Spleen (tissue), 11 donors: ENCODE data around the gene PROSER3. TPM values are rescaled to one million over a fixed set of nuclear protein-coding genes. Genes with fewer than 3 reads are reported as not detected.

Experiments used
- DNase-seq: peaks from one replicate; pipeline ENCODE4 v3.0.0-alpha.2; 2020
- H3K27ac ChIP-seq, 8 donors: fragments of 200-600 bp; sonication (generic) in 7 of 8; 1 replicate in 4 of 8; 2 replicates in 4 of 8; pipeline versions ENCODE4 v1.5.0 to v1.8.0; 2016 to 2021; ENCODE audit warnings: inconsistent platforms in 4 of 8, mild to moderate bottlenecking in 4 of 8, moderate library complexity in 1 of 8
- H3K27me3 ChIP-seq, 7 donors: fragments of 200-600 bp; sonication (generic) in 6 of 7; replicated peaks in 1 of 7; 1 replicate in 4 of 7; 2 replicates in 3 of 7; pipeline versions ENCODE4 v1.5.0 to v1.8.0; 2016 to 2021; ENCODE audit warnings: inconsistent platforms in 3 of 7, mild to moderate bottlenecking in 1 of 7
- H3K36me3 ChIP-seq, 6 donors: fragments of 200-600 bp; sonication (generic) in 5 of 6; 1 replicate in 4 of 6; 2 replicates in 2 of 6; pipeline versions ENCODE4 v1.5.0 to v1.8.0; 2016 to 2021; ENCODE audit warnings: inconsistent platforms in 2 of 6
- H3K4me1 ChIP-seq, 6 donors: fragments of 200-600 bp; sonication (generic) in 5 of 6; 1 replicate in 3 of 6; 2 replicates in 3 of 6; pipeline versions ENCODE4 v1.5.0 to v1.8.0; 2016 to 2021; ENCODE audit warnings: inconsistent platforms in 3 of 6
- H3K4me3 ChIP-seq, 8 donors: fragments of 200-600 bp; sonication (generic) in 7 of 8; 1 replicate in 4 of 8; 2 replicates in 4 of 8; pipeline versions ENCODE4 v1.5.0 to v1.8.0; 2016 to 2021; ENCODE audit warnings: inconsistent platforms in 4 of 8, mild to moderate bottlenecking in 4 of 8, moderate library complexity in 2 of 8
- H3K9me3 ChIP-seq, 8 donors: fragments of 200-600 bp; sonication (generic) in 7 of 8; 1 replicate in 4 of 8; 2 replicates in 4 of 8; pipeline versions ENCODE4 v1.5.0 to v1.8.0; 2016 to 2021; ENCODE audit warnings: inconsistent platforms in 4 of 8
- CTCF ChIP-seq, 11 experiments: fragments of 200-600 bp in 7 of 11; fragments of 450-650 bp in 4 of 11; sonication (generic) in 4 of 11; IDR thresholded peaks in 8 of 11; conservative IDR thresholded peaks in 3 of 11; 1 replicate in 7 of 11; 2 replicates in 4 of 11; pipeline versions ENCODE4 v1.4.0 to v1.8.0; 2016 to 2021; ENCODE audit warnings: antibody characterized with exemption in 11 of 11, inconsistent platforms in 4 of 11, mild to moderate bottlenecking in 1 of 11
- POLR2A ChIP-seq, 3 donors: fragments of 450-650 bp; IDR thresholded peaks; one replicate each; pipeline ENCODE4 v1.5.1; 2017; ENCODE audit warnings: antibody characterized with exemption in 3 of 3, mild to moderate bottlenecking in 1 of 3
- POLR2AphosphoS5 ChIP-seq, 3 donors: sonication (generic); formaldehyde crosslinking; IDR thresholded peaks; one replicate each; pipeline ENCODE4 v1.5.1; 2017; ENCODE audit warnings: antibody characterized with exemption in 3 of 3
- WGBS, 5 donors: extraction: QIAGEN DNeasy Blood & Tissue Kit in 3 of 5; methylation state at CpG; one replicate each; pipeline versions ENCODE4 v1.1.5 to v1.1.7; 2013 to 2018; 5-methylcytosine and 5-hydroxymethylcytosine counted together
- intact Hi-C: fragments of 100-400 bp; cut with DNase I; formaldehyde crosslinking; loops from one replicate; pipeline ENCODE4 v1.15.0; 2023; ENCODE audit warnings: low total_unique reads
- polyA plus RNA-seq, 3 donors: library from polyadenylated mRNA; stranded (reverse); fragments of 200-250 nt; gene quantifications; one replicate each; pipeline ENCODE4 v1.2.1, GENCODE V29; 2013
- total RNA-seq, 7 donors: library from RNA; depleted of rRNA in 3 of 7; stranded (reverse); fragments of >200 nt in 3 of 7; fragmentation: NEBNext Ultra II Directional in 4 of 7; extraction: Animal tissue kit (Norgen Biotek cat#: 25700) in 4 of 7; gene quantifications; one replicate each; pipeline versions ENCODE4 v1.1.0 to v1.2.1, GENCODE V29; 2016 to 2021
- donor health status: healthy with polysubstance abuse.
- donor health status: DM: no; HTN: no; CAD: no; lungs with moderate emphysema.
- donor health status: DM: no; HTN: no; CAD: no.
- donor health status: Bipolar disorder and iron deficiency.
- donor health status: healthy.
- donor health status: DM: no; HTN: no; CAD: no.
- donor health status: DM: yes; HTN: yes; CAD: no.

The PROSER3 gene
- total and polyA plus RNA-seq, 10 donors: 2.0 to 25.2 (median 14.8) TPM

- no peak for DNase-seq
- WGBS, 5 donors: 11 to 40% (median 28%) methylated on average over 9 of the region's 9 CpGs
- Histone ChIP-seq H3K4me3 (peak overlapping the region; percentile 89 to 100 (median 98)), H3K27me3 (no peaks in the 10 kb centered on the region), H3K36me3 (peaks cover 0 to 23% (median 2%) of the 10 kb centered on the region in 6 donors), H3K4me1 (peaks cover 4 to 22% (median 18%) of the 10 kb centered on the region in 6 donors), H3K9me3 (no peaks in the 10 kb centered on the region), H3K27ac (peak overlapping the region in 2 of 8 donors; percentile 78 to 85)
- TF ChIP-seq CTCF (IDR thresholded peaks at IDR 0.05 in 8 of 11, conservative IDR thresholded peaks at IDR 0.05 in 3 of 11) (no peak), POLR2AphosphoS5 (IDR thresholded peaks at IDR 0.05) (no peak), POLR2A (IDR thresholded peaks at IDR 0.05) (no peak)
- intact Hi-C loops: no loop called here
Observed at GRCh38 chr19:35775046-35775297, 17.0 kb downstream of the PROSER3 start.

- no peaks in the 10 kb centered on the region for H3K27me3 ChIP-seq
- peaks cover 0 to 28% (median 7%) of the 10 kb centered on the region in 6 donors for H3K36me3 ChIP-seq
- H3K27ac ChIP-seq: peak within 1 kb of the TSS in 5 of 8 donors; percentile 51 to 85 (median 77)
- peak within 1 kb of the TSS; percentile 89 to 100 (median 98) for H3K4me3 ChIP-seq
- WGBS, 5 donors: 0 to 1% (median 1%) methylated on average over 54 to 82 of the region's 82 CpGs
- TF ChIP-seq POLR2AphosphoS5 (IDR thresholded peaks at IDR 0.05): peak; percentile 8 to 66 (median 50)
- TF ChIP-seq CTCF (IDR thresholded peaks at IDR 0.05 in 8 of 11, conservative IDR thresholded peaks at IDR 0.05 in 3 of 11): peak in 5 of 11 experiments; percentile 7 to 39 (median 13)
- no peak for TF ChIP-seq POLR2A (IDR thresholded peaks at IDR 0.05)
- intact Hi-C loops: no loop called here
- DNase-seq: peak; percentile 99
- H3K4me1 ChIP-seq: peaks cover 4 to 22% (median 18%) of the 10 kb centered on the region in 6 donors
- H3K9me3 ChIP-seq: no peaks in the 10 kb centered on the region
Observed at GRCh38 chr19:35775298-35776101, 17.5 kb downstream of the PROSER3 start, which contains the start of gene ARHGAP33. ARHGAP33 (plus strand) TSS chr19:35775564; CDS start chr19:35775659, 95 bp downstream.

GRCh38 chr19:35776102-35776788 is 18.3 kb downstream of the PROSER3 start:
- TF ChIP-seq CTCF (IDR thresholded peaks at IDR 0.05 in 8 of 11, conservative IDR thresholded peaks at IDR 0.05 in 3 of 11): no peak
- no peak for TF ChIP-seq POLR2AphosphoS5 (IDR thresholded peaks at IDR 0.05)
- TF ChIP-seq POLR2A (IDR thresholded peaks at IDR 0.05): no peak
- Histone ChIP-seq H3K27me3 (no peaks in the 10 kb centered on the region), H3K36me3 (peaks cover 0 to 35% (median 12%) of the 10 kb centered on the region in 6 donors), H3K4me1 (peaks cover 4 to 22% (median 18%) of the 10 kb centered on the region in 6 donors), H3K4me3 (peak overlapping the region; percentile 89 to 100 (median 98)), H3K9me3 (no peaks in the 10 kb centered on the region), H3K27ac (peak overlapping the region in 2 of 8 donors; percentile 78 to 85)
- WGBS, 5 donors: 58 to 70% (median 67%) methylated on average over 13 of the region's 13 CpGs
- DNase-seq: no peak
- intact Hi-C loops: no loop called here
